HG02642 (cell line): Measurements from ENCODE around the gene FNDC1.
"Not testable (repeated sequence)": the region's sequence is repeated elsewhere in the genome, so short reads cannot be mapped to it uniquely, and the experiment has no call there.

Experiments
- ATAC-seq: cut with Tn5 transposase; IDR thresholded peaks from one replicate; pipeline ENCODE4 v1.9.1; 2021; ENCODE audit warnings: mild to moderate bottlenecking; ENCODE audit not compliant: unreplicated experiment, poor library complexity

The FNDC1 gene

GRCh38 chr6:159169193-159169555 lies at the start of gene FNDC1:
FNDC1 (plus strand) TSS chr6:159169400; CDS start chr6:159169597, 197 bp downstream.
- ATAC-seq, result peak; percentile 74

GRCh38 chr6:159119791-159120190 lies 49.4 kb upstream of the FNDC1 start:
- no peak for ATAC-seq

GRCh38 chr6:159121486-159121885 lies 47.7 kb upstream of the FNDC1 start:
- no peak for ATAC-seq

- no peak for ATAC-seq
These were observed 46.7 kb upstream of the FNDC1 start for GRCh38 chr6:159122453-159122852.

GRCh38 chr6:159123831-159124230 lies 45.4 kb upstream of the FNDC1 start:
- not testable (repeated sequence) for ATAC-seq

GRCh38 chr6:159125014-159125609 lies 44.1 kb upstream of the FNDC1 start:
- ATAC-seq, result no peak

GRCh38 chr6:159125951-159126352 lies 43.2 kb upstream of the FNDC1 start:
- no peak for ATAC-seq

- ATAC-seq, result no peak
These were observed 42.6 kb upstream of the FNDC1 start for GRCh38 chr6:159126590-159126989.

- no peak for ATAC-seq
These were observed 41.5 kb upstream of the FNDC1 start for GRCh38 chr6:159127701-159128100.

- ATAC-seq, result no peak
These were observed 40.2 kb upstream of the FNDC1 start for GRCh38 chr6:159128978-159129377.

- no peak for ATAC-seq
These were observed 38.4 kb upstream of the FNDC1 start for GRCh38 chr6:159130846-159131245.

- ATAC-seq, result no peak
These were observed 37.5 kb upstream of the FNDC1 start for GRCh38 chr6:159131709-159132108.

GRCh38 chr6:159132664-159133063 lies 36.5 kb upstream of the FNDC1 start:
- ATAC-seq, result no peak

GRCh38 chr6:159134701-159135364 lies 34.4 kb upstream of the FNDC1 start:
- ATAC-seq, result peak; percentile 76

GRCh38 chr6:159137676-159138075 lies 31.5 kb upstream of the FNDC1 start:
- ATAC-seq, result no peak

- ATAC-seq, result no peak
These were observed 26.7 kb upstream of the FNDC1 start for GRCh38 chr6:159142531-159142930.

GRCh38 chr6:159148641-159149040 lies 20.6 kb upstream of the FNDC1 start:
- no peak for ATAC-seq

- ATAC-seq, result no peak
These were observed 19.6 kb upstream of the FNDC1 start for GRCh38 chr6:159149641-159150040.

- no peak for ATAC-seq
These were observed 17.8 kb upstream of the FNDC1 start for GRCh38 chr6:159151266-159151855.

GRCh38 chr6:159152041-159152440 lies 17.2 kb upstream of the FNDC1 start:
- ATAC-seq, result no peak

- ATAC-seq, result no peak
These were observed 16.4 kb upstream of the FNDC1 start for GRCh38 chr6:159152782-159153181.

- no peak for ATAC-seq
These were observed 13.5 kb upstream of the FNDC1 start for GRCh38 chr6:159155679-159156078.
